D341Med (cell line): ENCODE data around the gene CREB5.

Source experiments
- DNase-seq: peaks from one replicate; pipeline ENCODE4 v3.0.0; 2012; ENCODE audit warnings: low spot score

CREB5 gene

DNA sequence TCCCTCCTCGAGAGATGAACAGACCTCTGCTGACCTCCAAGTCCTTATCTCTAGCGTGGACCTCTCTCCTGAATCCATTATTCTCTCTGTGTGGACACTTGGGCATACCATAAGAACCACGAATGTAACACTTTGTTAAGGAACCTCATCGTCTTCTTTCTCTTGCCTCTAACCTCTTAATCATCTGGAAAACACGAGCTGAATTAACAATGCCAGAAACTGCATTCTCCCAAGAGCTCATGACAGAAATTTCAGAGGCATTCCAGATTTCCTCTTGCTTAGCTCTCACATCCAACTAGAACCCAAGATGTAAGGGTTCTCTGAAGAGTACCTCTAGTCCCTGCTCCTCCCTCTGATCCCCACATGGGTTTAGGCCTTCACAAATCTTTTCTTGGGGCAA lies 444.3 kb downstream of the CREB5 start:
- DNase-seq, result no peak

DNA sequence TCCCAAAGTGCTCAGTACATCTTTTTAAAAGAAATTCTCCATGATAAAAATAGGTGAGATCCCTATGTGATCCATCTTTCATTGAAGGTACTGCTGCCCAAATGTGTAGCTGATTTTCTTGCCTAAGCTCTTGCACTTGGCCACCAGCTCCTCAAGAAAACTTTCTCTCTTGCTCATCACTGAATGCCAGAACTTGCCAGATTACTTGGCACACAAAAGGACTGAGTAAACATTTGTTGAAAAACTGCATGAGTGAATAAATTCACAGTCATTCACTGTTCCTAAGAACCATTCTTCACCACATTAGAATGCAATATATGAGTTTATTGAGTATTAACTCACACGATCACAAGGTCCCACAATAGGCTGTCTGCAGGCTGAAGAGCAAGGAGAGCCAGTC lies 445.9 kb downstream of the CREB5 start:
- DNase-seq, result no peak

DNA sequence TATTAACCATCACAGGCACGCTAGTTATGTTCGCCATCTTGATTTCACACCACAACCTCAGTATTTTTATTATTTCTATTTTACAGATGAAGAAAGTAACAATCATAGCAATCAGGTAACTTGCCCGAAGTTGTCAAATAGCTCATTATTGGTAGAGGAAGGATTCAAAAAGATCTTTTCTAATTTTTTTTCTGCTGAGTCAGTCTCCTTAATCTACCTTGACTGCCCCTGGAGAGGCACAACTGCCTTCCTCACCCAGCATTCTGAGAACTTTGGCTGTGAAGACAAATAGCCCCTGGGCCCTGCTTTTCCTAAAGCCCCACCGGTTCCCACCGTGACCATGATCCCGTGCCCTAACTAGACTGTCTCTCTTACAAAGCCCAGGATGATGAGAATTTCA lies 446.6 kb downstream of the CREB5 start:
- DNase-seq, result no peak

DNA sequence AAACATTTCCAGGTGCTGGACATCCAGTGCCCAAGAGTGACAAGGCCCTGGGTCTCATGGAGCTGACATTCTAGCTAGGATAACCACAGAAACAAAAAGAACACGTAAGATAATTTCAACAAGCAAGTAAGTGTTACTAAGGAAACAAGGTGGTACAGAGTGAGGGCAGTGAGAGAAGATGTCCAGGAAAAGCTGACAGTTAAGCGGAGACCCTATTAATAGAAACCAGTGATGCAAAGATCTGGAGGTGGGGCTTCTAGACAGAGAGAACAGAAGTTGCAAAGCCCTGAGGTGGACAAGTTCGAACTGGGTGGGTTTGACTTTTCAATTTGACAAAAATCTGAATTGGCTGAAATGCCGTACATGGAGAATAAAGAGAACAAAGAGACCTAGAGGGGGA lies 449.5 kb downstream of the CREB5 start:
- DNase-seq, result no peak

DNA sequence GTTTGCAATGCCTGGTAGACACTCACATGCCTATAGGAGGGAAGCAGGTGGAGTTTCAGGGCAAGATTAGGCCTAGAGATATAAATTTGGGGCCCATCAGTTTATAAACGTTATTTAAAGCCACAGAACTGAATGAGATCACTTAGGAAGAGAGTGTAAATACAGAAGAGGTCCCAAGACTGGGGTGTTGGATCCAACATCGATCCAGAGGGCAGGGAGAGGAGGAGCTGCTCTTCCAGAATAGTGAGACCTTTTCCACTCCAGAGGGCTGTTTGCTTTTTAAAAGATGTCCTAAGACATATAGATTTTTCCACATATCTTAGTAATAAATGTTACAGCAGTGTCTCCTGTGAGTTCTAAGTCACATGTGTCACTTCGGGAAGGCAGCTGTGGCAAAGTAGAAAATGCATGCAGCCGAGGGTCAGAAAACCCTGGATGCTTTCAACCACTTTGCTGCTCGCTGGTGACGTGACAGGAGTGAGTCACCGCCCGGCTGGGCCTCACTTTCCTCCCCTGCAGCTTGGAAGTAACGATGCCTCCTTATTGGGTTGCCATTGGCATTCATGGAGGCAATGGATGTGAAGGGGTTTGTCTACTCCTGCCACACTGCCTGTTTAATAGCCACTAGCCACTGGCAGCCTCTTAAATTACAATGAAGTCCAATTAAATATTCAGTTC lies 450.4 kb downstream of the CREB5 start:
- DNase-seq, result no peak

DNA sequence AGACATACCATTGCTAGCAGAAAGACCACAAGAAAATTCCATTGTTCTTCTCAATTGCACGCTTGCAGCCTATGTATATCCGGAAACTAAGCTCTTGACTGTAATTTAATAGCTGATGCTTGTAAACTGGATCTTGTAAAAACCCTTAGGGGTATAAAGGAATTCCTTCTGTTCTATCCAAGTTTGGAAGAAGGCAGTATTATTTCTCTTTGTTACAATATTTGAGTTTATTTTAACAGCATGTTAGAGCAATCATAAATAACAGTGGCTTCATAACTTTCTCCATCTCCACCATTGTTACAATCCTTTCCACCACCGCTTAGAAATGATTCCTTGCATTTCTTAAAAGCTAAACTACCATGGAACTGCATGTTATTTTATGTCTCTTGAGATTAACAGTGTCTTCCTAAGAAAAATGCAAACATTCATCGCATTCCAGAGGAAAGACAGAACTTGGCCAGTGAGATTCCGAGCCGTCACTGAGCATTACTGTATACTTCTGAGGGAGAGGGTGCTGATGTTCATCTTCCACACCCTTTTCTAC lies 453.4 kb downstream of the CREB5 start:
- DNase-seq, result no peak

DNA sequence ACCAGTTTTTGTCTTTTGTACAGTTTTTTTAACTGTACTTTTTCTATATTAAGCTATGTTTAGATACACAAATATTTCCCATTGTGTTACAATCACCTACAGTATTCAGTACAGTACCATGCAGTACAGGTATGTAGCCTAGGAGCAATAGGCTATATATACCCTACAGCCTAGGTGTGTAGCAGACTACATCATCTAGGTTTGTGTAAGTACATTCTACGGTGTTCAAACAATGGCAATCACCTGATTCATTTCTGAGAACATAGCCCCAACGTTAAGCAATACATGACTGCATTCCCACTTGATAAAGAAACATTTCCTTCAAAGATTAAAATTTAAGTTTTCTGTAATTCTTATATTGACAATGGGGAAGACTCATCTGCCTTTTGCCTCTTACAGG lies 456.4 kb downstream of the CREB5 start:
- no peak for DNase-seq

DNA sequence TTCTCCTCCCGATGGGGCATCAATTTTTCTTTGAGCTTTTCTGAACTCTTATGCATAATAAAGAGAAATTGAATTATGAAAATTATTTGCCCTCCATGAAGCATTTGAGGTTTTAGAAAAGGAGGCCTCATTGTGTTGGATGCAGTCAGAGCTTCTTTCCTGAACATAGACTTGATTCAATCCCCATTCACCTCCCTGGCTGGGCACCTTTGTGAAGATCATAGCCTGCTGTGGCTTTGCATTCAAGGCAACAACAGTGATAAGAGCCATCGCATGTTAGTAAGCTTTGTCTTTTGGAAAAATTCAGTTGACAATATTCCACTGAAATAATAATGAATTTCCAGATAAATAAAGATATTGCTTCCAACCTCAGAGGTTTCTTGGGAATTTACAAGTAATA lies 458.8 kb downstream of the CREB5 start:
- no peak for DNase-seq

DNA sequence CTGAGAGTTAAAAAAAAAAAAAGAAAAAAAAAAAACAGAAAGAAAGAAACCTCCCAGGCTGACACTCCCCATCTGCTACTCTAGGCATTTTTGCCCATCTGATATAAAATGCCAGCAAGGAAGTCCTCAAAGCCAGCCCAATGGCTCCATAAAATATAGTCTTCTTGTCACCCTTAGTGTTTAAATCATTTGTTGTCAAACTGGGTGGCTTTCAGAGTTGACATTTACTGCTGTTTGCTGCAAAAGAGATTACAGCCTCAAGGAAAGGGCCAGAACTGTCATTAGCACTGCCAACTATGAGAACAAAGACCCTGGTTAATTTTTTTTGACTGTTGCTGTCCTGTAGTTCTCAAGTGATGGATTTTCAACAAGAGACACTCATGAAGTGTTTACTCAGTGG lies 459.3 kb downstream of the CREB5 start:
- DNase-seq, result no peak

DNA sequence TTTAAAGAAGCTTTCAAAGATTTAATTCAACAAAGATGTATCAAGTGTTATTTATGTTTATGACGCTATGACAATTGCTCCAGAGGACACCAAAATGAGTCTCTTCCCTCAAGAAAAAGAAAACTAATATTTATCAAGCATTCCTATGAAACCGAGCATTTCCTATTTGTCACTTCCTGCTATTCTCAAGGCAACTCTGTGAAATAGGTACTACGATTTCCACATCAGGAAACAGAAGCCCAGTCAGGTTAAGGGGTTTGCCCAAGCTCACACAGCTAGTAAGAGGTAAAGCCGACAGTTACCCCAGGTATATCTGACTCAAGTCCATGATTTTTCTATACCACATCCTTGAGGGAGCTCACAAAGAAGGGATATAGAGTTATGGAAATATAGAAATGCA lies 459.9 kb downstream of the CREB5 start:
- DNase-seq, result no peak

DNA sequence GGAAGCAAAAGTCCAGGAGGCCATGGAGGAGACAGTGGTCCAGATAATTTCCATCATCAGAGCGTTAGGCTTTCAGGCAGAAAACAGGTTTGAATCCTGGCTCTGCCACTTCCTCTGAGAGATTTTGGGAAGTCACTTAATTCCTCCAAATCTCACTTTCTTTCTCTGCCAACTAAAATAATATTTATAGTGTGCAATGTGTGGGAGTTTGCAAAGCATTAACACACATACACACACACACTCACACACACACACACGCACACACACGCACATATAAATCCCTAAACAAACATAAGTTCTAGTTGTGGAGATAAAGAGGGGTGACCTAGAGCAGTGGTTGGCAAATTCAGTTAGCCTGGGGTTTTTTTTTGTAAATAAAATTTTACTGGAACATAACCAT lies 461.0 kb downstream of the CREB5 start:
- no peak for DNase-seq

DNA sequence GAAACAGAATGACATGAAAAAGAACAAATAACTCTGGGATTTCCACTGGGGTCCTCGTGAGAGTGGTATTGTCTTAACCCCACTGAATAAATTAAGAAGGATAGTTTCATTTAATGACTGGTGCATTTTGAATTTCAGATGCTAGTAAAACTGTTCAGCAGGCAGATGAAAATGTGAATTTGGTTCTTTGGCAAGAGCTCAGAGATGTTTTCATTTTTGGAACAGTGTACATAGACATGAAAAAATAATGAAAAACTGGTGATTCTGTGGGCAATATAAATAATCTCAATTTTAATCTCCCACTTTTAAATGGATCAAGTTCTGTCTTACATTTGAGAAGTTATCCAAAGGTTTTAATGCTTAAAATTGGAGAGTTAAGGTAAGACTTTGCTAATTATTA lies 461.7 kb downstream of the CREB5 start:
- DNase-seq, result no peak
